ENCODE results near the gene DOK5. TPM values are rescaled to one million over a fixed set of nuclear protein-coding genes. Genes with fewer than 3 reads are reported as not detected.

Gene DOK5
- polyA plus RNA-seq, 4 donors = 0.71 to 1.9 (median 1.1) TPM; not detected in 1

DNA sequence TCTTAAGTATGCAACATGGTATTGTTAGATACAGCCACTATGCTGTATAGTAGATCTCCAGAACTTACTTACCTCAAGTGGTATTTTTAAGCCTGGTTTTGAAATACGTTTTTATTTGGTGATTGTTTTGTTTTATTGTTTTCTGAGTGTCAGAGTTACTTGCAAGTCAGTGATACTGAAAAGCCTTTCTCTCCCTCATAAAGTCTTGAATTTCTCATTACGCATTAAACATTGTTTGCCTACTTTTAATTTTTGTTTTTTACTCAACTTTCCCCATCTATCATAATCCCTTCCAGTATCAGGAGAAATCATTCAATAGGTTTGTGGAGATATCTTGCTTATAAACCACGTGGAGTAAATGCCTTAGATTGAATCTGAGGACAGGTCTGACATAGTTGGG, 214.9 kb downstream of the DOK5 start:
- Histone ChIP-seq H3K27me3 (ENCODE audit: control insufficient read depth in 3 of 3, insufficient read depth in 3 of 3, low read length in 3 of 3) (no peaks in the 10 kb centered on the region), H3K9me3 (ENCODE audit: control insufficient read depth in 2 of 2, insufficient read depth in 1 of 2, low read depth in 1 of 2, low read length in 1 of 2) (no peaks in the 10 kb centered on the region), H3K27ac (ENCODE audit: low read depth in 1 of 3, low read length in 2 of 3) (no peak overlapping the region), H3K4me1 (ENCODE audit: control insufficient read depth in 3 of 3, insufficient read depth in 2 of 3, low read depth in 1 of 3, low read length in 2 of 3) (no peaks in the 10 kb centered on the region), H3K4me3 (ENCODE audit: low read depth in 1 of 3, low read length in 3 of 3) (no peak overlapping the region), H3K36me3 (ENCODE audit: control insufficient read depth in 3 of 3, insufficient read depth in 2 of 3, low read depth in 1 of 3, low read length in 3 of 3) (no peaks in the 10 kb centered on the region)
- DNase-seq (no peak), FAIRE-seq (no peak)
- WGBS, 3 donors = 55 to 72% (median 58%) methylated on average over 3 of the region's 3 CpGs

DNA sequence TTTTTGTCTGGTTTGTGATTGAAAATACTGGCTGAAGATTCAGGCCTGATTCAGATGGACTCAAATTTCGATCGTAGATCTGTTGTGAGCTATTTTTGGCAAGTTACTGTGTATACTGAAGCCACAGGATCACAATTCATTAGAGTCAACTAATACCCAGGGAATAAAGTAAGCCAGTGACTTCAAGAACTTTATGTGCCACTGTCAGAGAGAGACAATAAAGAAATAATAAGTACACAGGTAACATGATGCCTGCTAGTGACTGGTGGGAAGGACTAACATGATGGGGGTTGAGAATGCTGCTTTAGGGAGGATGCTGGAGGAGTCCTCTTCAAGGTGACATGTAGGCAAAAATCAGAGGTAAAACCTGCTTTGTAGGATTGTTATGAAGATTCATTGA, 215.9 kb downstream of the DOK5 start:
- 58 to 79% (median 71%) methylated on average over 2 of the region's 2 CpGs for WGBS, 3 donors
- no peaks in the 10 kb centered on the region for H3K4me1 ChIP-seq (ENCODE audit: control insufficient read depth in 3 of 3, insufficient read depth in 2 of 3, low read depth in 1 of 3, low read length in 2 of 3)
- no peak overlapping the region for H3K27ac ChIP-seq (ENCODE audit: low read depth in 1 of 3, low read length in 2 of 3)
- no peaks in the 10 kb centered on the region for H3K27me3 ChIP-seq (ENCODE audit: control insufficient read depth in 3 of 3, insufficient read depth in 3 of 3, low read length in 3 of 3)
- DNase-seq (no peak), FAIRE-seq (no peak)
- H3K4me3 ChIP-seq (ENCODE audit: low read depth in 1 of 3, low read length in 3 of 3) = no peak overlapping the region
- H3K9me3 ChIP-seq (ENCODE audit: control insufficient read depth in 2 of 2, insufficient read depth in 1 of 2, low read depth in 1 of 2, low read length in 1 of 2) = no peaks in the 10 kb centered on the region
- H3K36me3 ChIP-seq (ENCODE audit: control insufficient read depth in 3 of 3, insufficient read depth in 2 of 3, low read depth in 1 of 3, low read length in 3 of 3) = no peaks in the 10 kb centered on the region

DNA sequence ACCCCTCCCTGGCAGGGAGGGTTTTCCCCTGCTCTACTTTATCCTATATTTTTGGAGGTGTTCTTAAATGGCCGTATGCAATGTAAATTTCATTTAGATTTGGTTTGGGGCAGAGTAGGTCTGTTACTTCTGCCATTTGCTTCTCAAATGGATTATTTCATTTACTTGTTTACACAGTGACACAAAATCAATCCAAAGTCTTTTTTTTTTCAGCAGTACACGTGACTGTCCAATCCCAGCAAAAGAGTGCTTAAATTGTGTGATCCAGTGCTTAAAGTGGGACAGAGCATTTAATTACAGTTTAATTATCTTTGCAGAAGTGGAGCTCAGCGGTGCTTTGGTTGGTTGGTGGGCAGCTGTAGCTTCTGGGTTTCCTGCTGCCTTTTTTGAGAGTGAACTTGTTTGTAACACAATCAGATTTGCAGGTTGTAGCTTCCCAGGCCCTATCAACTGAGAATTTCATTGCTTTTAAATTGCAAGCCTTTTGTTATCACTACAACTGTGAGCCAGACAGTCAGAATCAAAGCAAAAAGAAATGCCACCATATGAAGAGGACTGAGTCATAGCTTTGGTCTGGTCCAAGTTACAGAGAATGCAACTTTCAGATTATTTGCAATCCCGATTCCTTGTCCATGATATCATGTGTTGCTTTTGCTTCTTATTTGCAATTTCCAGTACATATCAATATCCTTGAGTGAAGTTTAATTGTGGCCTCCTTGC, 216.9 kb downstream of the DOK5 start:
- FAIRE-seq = no peak
- no peaks in the 10 kb centered on the region for H3K9me3 ChIP-seq (ENCODE audit: control insufficient read depth in 2 of 2, insufficient read depth in 1 of 2, low read depth in 1 of 2, low read length in 1 of 2)
- no peaks in the 10 kb centered on the region for H3K27me3 ChIP-seq (ENCODE audit: control insufficient read depth in 3 of 3, insufficient read depth in 3 of 3, low read length in 3 of 3)
- no peak for DNase-seq
- H3K4me1 ChIP-seq (ENCODE audit: control insufficient read depth in 3 of 3, insufficient read depth in 2 of 3, low read depth in 1 of 3, low read length in 2 of 3) = no peaks in the 10 kb centered on the region
- no peak overlapping the region for H3K4me3 ChIP-seq (ENCODE audit: low read depth in 1 of 3, low read length in 3 of 3)
- H3K36me3 ChIP-seq (ENCODE audit: control insufficient read depth in 3 of 3, insufficient read depth in 2 of 3, low read depth in 1 of 3, low read length in 3 of 3) = no peaks in the 10 kb centered on the region
- 35 to 53% (median 39%) methylated on average over 4 of the region's 4 CpGs for WGBS, 3 donors
- no peak overlapping the region for H3K27ac ChIP-seq (ENCODE audit: low read depth in 1 of 3, low read length in 2 of 3)

DNA sequence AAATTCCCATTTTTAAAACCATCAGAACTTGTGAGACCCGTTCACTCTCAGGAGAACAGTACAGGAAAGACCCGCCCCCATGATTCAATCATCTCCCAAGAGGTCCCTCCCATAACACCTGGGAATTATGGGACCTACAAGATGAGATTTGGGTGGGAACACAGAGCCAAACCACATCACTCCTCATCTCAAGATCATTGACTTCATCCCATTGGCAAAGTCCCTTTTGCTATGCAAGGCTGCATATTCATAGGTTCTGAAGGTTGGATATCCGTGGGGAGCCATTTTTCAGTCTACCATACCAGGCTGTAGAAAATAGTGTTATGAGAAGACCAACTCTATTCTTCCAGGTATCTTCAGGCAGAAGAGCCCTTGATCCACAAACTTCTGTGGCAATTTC, 219.1 kb downstream of the DOK5 start:
- no peaks in the 10 kb centered on the region for H3K27me3 ChIP-seq (ENCODE audit: control insufficient read depth in 3 of 3, insufficient read depth in 3 of 3, low read length in 3 of 3)
- no peak overlapping the region for H3K4me3 ChIP-seq (ENCODE audit: low read depth in 1 of 3, low read length in 3 of 3)
- DNase-seq (no peak), FAIRE-seq (no peak)
- H3K4me1 ChIP-seq (ENCODE audit: control insufficient read depth in 3 of 3, insufficient read depth in 2 of 3, low read depth in 1 of 3, low read length in 2 of 3) = no peaks in the 10 kb centered on the region
- WGBS, 3 donors = 75 to 82% (median 78%) methylated on average over 3 of the region's 3 CpGs
- H3K9me3 ChIP-seq (ENCODE audit: control insufficient read depth in 2 of 2, insufficient read depth in 1 of 2, low read depth in 1 of 2, low read length in 1 of 2) = no peaks in the 10 kb centered on the region
- H3K36me3 ChIP-seq (ENCODE audit: control insufficient read depth in 3 of 3, insufficient read depth in 2 of 3, low read depth in 1 of 3, low read length in 3 of 3) = no peaks in the 10 kb centered on the region
- no peak overlapping the region for H3K27ac ChIP-seq (ENCODE audit: low read depth in 1 of 3, low read length in 2 of 3)

- no peak overlapping the region for H3K4me3 ChIP-seq (ENCODE audit: low read depth in 1 of 3, low read length in 3 of 3)
- WGBS, 3 donors = 40 to 59% (median 50%) methylated on average over 1 of the region's 1 CpG
- H3K27ac ChIP-seq (ENCODE audit: low read depth in 1 of 3, low read length in 2 of 3) = no peak overlapping the region
- H3K27me3 ChIP-seq (ENCODE audit: control insufficient read depth in 3 of 3, insufficient read depth in 3 of 3, low read length in 3 of 3) = no peaks in the 10 kb centered on the region
- DNase-seq (no peak), FAIRE-seq (no peak)
- no peaks in the 10 kb centered on the region for H3K9me3 ChIP-seq (ENCODE audit: control insufficient read depth in 2 of 2, insufficient read depth in 1 of 2, low read depth in 1 of 2, low read length in 1 of 2)
- H3K4me1 ChIP-seq (ENCODE audit: control insufficient read depth in 3 of 3, insufficient read depth in 2 of 3, low read depth in 1 of 3, low read length in 2 of 3) = no peaks in the 10 kb centered on the region
- no peaks in the 10 kb centered on the region for H3K36me3 ChIP-seq (ENCODE audit: control insufficient read depth in 3 of 3, insufficient read depth in 2 of 3, low read depth in 1 of 3, low read length in 3 of 3)
These were observed 223.0 kb downstream of the DOK5 start for GRCh38 chr20:54698373-54698772.

All from small intestine (tissue), 7 donors.